PC-3 (cell line): ENCODE measurements around the gene F2RL3.

Experiments used
- EZH2 ChIP-seq: fragments of 300-600 bp; sonication (generic); IDR thresholded peaks from one replicate; pipeline ENCODE4 v1.6.1; 2017; ENCODE audit warnings: antibody characterized with exemption, mild to moderate bottlenecking, low read length; ENCODE audit not compliant: unreplicated experiment
- TF ChIP-seq, protein P1 (sequence below): fragments of 300-600 bp; sonication (generic); conservative IDR thresholded peaks from 2 replicates; pipeline ENCODE4 v1.5.1; 2017; ENCODE audit warnings: antibody characterized with exemption, low read depth, mild to moderate bottlenecking, low read length

DNA sequence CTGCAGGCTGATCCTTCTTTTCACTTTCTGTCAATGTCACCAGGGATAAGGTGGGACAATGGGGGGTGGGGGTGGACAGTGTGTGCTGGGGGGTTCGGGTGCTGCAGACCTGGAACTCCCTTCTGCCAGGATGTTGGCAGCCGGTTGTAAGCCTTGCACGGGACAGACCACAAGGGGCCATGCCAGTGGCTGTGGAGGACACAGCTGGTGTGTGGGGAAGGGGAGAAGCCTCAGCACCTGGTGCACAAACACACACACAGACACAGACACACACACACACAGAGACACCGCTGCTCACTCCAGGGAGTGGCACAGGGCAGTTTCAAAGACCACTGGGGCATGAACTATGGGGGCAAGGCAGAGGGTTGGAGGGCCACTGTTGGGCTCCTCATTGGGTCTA, 3.6 kb downstream of the F2RL3 start:
- TF ChIP-seq, protein P1, sequence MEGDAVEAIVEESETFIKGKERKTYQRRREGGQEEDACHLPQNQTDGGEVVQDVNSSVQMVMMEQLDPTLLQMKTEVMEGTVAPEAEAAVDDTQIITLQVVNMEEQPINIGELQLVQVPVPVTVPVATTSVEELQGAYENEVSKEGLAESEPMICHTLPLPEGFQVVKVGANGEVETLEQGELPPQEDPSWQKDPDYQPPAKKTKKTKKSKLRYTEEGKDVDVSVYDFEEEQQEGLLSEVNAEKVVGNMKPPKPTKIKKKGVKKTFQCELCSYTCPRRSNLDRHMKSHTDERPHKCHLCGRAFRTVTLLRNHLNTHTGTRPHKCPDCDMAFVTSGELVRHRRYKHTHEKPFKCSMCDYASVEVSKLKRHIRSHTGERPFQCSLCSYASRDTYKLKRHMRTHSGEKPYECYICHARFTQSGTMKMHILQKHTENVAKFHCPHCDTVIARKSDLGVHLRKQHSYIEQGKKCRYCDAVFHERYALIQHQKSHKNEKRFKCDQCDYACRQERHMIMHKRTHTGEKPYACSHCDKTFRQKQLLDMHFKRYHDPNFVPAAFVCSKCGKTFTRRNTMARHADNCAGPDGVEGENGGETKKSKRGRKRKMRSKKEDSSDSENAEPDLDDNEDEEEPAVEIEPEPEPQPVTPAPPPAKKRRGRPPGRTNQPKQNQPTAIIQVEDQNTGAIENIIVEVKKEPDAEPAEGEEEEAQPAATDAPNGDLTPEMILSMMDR, result no peak
- no peak for TF ChIP-seq EZH2
